HEK293 (cell line): Measurements from ENCODE around the gene UMOD.

Source experiments
- CTCF ChIA-PET: fragments of 350-600 bp; formaldehyde crosslinking; extraction: SDS; loops from one replicate; lab custom pipeline; 2021; ENCODE audit warnings: antibody characterized with exemption; lab: Yijun Ruan, JAX
- POLR2A ChIA-PET: fragments of 300-600 bp; formaldehyde crosslinking; extraction: SDS; loops from one replicate; lab custom pipeline; 2020; ENCODE audit warnings: antibody characterized with exemption, inconsistent platforms; lab: Yijun Ruan, JAX
- H3K27ac ChIP-seq: fragments of 200-500 bp; sonication (Bioruptor generic); 2 replicates; pipeline ENCODE4 v1.5.1; 2014; ENCODE audit warnings: low read depth, low read length, control low read depth, inconsistent platforms; ENCODE audit errors: extremely low read depth
- H3K36me3 ChIP-seq, 2 experiments: fragments of 200-500 bp in 1 of 2; sonication (Bioruptor generic) in 1 of 2; 1 replicate in 1 of 2; 2 replicates in 1 of 2; pipeline ENCODE4 v1.5.1; 2014 to 2017; ENCODE audit warnings: inconsistent platforms in 2 of 2, low read length in 2 of 2; ENCODE audit not compliant: control insufficient read depth in 2 of 2, insufficient read depth in 1 of 2
- H3K4me1 ChIP-seq: fragments of 200-500 bp; sonication (Bioruptor generic); 2 replicates; pipeline ENCODE4 v1.5.1; 2014; ENCODE audit warnings: mild to moderate bottlenecking, low read length, inconsistent platforms; ENCODE audit not compliant: control insufficient read depth, insufficient read depth
- H3K4me3 ChIP-seq: 2 replicates; pipeline ENCODE4 v1.5.1; 2011; ENCODE audit warnings: low read depth, mild to moderate bottlenecking, control low read depth, low read length, moderate library complexity
- H3K9me3 ChIP-seq: fragments of 200-500 bp; sonication (Bioruptor generic); 2 replicates; pipeline ENCODE4 v1.5.1; 2014; ENCODE audit warnings: low read depth, low read length, inconsistent platforms; ENCODE audit not compliant: control insufficient read depth, insufficient read depth
- FEZF1 ChIP-seq: fragments of 450-650 bp; formaldehyde crosslinking; IDR thresholded peaks from 2 replicates; pipeline ENCODE4 v1.5.1; 2016; ENCODE audit warnings: missing biosample characterization, missing genetic modification characterization
- IKZF3 ChIP-seq: fragments of 450-650 bp; IDR thresholded peaks from 2 replicates; pipeline ENCODE4 v1.5.0; 2018; ENCODE audit warnings: missing biosample characterization, mild to moderate bottlenecking, missing genetic modification characterization, moderate library complexity
- KLF16 ChIP-seq: fragments of 450-650 bp; formaldehyde crosslinking; IDR thresholded peaks from 2 replicates; pipeline ENCODE4 v1.5.1; 2017; ENCODE audit warnings: missing biosample characterization, missing genetic modification characterization
- MYNN ChIP-seq: fragments of 450-650 bp; formaldehyde crosslinking; IDR thresholded peaks from 2 replicates; pipeline ENCODE4 v1.5.1; 2016; ENCODE audit warnings: missing biosample characterization, missing genetic modification characterization, borderline replicate concordance
- SCRT2 ChIP-seq: fragments of 450-650 bp; formaldehyde crosslinking; IDR thresholded peaks from 2 replicates; pipeline ENCODE4 v1.5.1; 2016; ENCODE audit warnings: missing biosample characterization, missing genetic modification characterization
- SP7 ChIP-seq: fragments of 450-650 bp; formaldehyde crosslinking; IDR thresholded peaks from 2 replicates; pipeline ENCODE4 v1.5.1; 2016; ENCODE audit warnings: missing biosample characterization, missing genetic modification characterization
- ZBTB8A ChIP-seq: fragments of 450-650 bp; formaldehyde crosslinking; IDR thresholded peaks from 2 replicates; pipeline ENCODE4 v1.5.1; 2016; ENCODE audit warnings: missing biosample characterization, missing genetic modification characterization
- ZFP37 ChIP-seq: fragments of 450-650 bp; formaldehyde crosslinking; IDR thresholded peaks from 2 replicates; pipeline ENCODE4 v1.5.1; 2016; ENCODE audit warnings: missing biosample characterization, missing genetic modification characterization
- ZNF146 ChIP-seq: fragments of 450-650 bp; formaldehyde crosslinking; IDR thresholded peaks from 2 replicates; pipeline ENCODE4 v1.5.1; 2016; ENCODE audit warnings: missing biosample characterization, missing genetic modification characterization
- ZNF16 ChIP-seq: fragments of 450-650 bp; formaldehyde crosslinking; IDR thresholded peaks from 2 replicates; pipeline ENCODE4 v1.5.1; 2016; ENCODE audit warnings: low read depth, missing biosample characterization, missing genetic modification characterization
- ZNF324 ChIP-seq: fragments of 450-650 bp; formaldehyde crosslinking; IDR thresholded peaks from 2 replicates; pipeline ENCODE4 v1.5.1; 2016; ENCODE audit warnings: missing biosample characterization, missing genetic modification characterization
- ZNF394 ChIP-seq: fragments of 450-650 bp; formaldehyde crosslinking; IDR thresholded peaks from 2 replicates; pipeline ENCODE4 v1.5.1; 2016; ENCODE audit warnings: missing biosample characterization, missing genetic modification characterization, mild to moderate bottlenecking, moderate library complexity, borderline replicate concordance
- ZNF561 ChIP-seq: fragments of 450-650 bp; IDR thresholded peaks from 2 replicates; pipeline ENCODE4 v1.5.1; 2018; ENCODE audit warnings: missing biosample characterization, missing genetic modification characterization, borderline replicate concordance
- ZNF571 ChIP-seq: fragments of 450-650 bp; formaldehyde crosslinking; IDR thresholded peaks from 2 replicates; pipeline ENCODE4 v1.5.0; 2017; ENCODE audit warnings: missing biosample characterization, missing genetic modification characterization
- ZNF600 ChIP-seq: fragments of 450-650 bp; formaldehyde crosslinking; IDR thresholded peaks from 2 replicates; pipeline ENCODE4 v1.5.1; 2016; ENCODE audit warnings: missing biosample characterization, missing genetic modification characterization
- ZNF645 ChIP-seq: fragments of 450-650 bp; formaldehyde crosslinking; IDR thresholded peaks from 2 replicates; pipeline ENCODE4; 2016; ENCODE audit warnings: missing biosample characterization, missing genetic modification characterization
- ZNF747 ChIP-seq: fragments of 450-650 bp; formaldehyde crosslinking; IDR thresholded peaks from 2 replicates; pipeline ENCODE4 v1.5.1; 2016; ENCODE audit warnings: missing biosample characterization, missing genetic modification characterization
- ZNF777 ChIP-seq: fragments of 450-650 bp; formaldehyde crosslinking; IDR thresholded peaks from 2 replicates; pipeline ENCODE4 v1.5.1; 2017; ENCODE audit warnings: missing biosample characterization, missing genetic modification characterization, borderline replicate concordance
- ZNF792 ChIP-seq: fragments of 450-650 bp; formaldehyde crosslinking; IDR thresholded peaks from 2 replicates; pipeline ENCODE4 v1.5.1; 2016; ENCODE audit warnings: missing biosample characterization, missing genetic modification characterization
- ZNF837 ChIP-seq: fragments of 450-650 bp; formaldehyde crosslinking; IDR thresholded peaks from 2 replicates; pipeline ENCODE4 v1.5.1; 2016; ENCODE audit warnings: missing biosample characterization, missing genetic modification characterization
- TF ChIP-seq, protein P1 (sequence below): fragments of 450-650 bp; formaldehyde crosslinking; IDR thresholded peaks from 2 replicates; pipeline ENCODE4 v1.5.1; 2016; ENCODE audit warnings: missing biosample characterization, missing genetic modification characterization
- TF ChIP-seq, protein P2 (sequence below): fragments of 450-650 bp; formaldehyde crosslinking; IDR thresholded peaks from 2 replicates; pipeline ENCODE4 v1.5.1; 2016; ENCODE audit warnings: missing biosample characterization, missing genetic modification characterization
- TF ChIP-seq, protein P3 (sequence below): fragments of 450-650 bp; formaldehyde crosslinking; IDR thresholded peaks from 2 replicates; pipeline ENCODE4 v1.5.1; 2016; ENCODE audit warnings: missing biosample characterization, missing genetic modification characterization

The UMOD gene

DNA sequence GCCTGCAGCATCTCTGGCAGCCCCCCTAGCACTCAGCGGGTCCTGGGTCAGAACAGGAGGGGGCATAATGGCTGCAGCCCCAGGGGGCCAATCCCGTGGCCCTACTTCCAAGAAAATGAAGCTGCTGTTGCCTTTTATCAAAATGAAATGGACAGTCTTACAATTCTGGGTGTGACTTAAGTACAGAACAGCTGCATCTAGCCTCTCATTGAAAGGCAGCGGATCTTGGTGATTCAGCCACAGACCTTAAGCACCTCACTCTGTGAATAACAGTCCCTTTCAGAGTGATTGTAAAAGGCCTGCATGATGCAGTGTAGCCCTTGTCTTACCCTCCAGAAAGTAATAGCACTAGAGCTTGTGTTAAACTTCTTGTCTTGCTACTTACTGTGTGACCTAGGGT is 11.5 kb upstream of the UMOD start:
- POLR2A ChIA-PET: no interaction called here
- CTCF ChIA-PET: interaction anchor here (0.7 kb wide), 2 partner anchors 20 to 762 kb away, joined by 3 read pairs; no protein-coding TSS in a partner anchor
- H3K4me1 ChIP-seq: no peaks in the 10 kb centered on the region
- H3K27ac ChIP-seq: no peak overlapping the region
- TF ChIP-seq ZFP37: no peak
- TF ChIP-seq ZNF600 (tag by site-specific recombination): no peak
- no peak for TF ChIP-seq FEZF1 (tag by site-specific recombination)
- no peak for TF ChIP-seq ZNF792 (tag by site-specific recombination)
- TF ChIP-seq ZNF561: no peak
- TF ChIP-seq, all 188 proteins: peak for 0
- no peaks in the 10 kb centered on the region for H3K9me3 ChIP-seq
- H3K4me3 ChIP-seq: no peak overlapping the region
- H3K36me3 ChIP-seq: no peaks in the 10 kb centered on the region

- Histone ChIP-seq H3K4me1 (no peaks in the 10 kb centered on the region), H3K36me3 (no peaks in the 10 kb centered on the region), H3K4me3 (no peak overlapping the region), H3K27ac (no peak overlapping the region), H3K9me3 (no peaks in the 10 kb centered on the region)
- TF ChIP-seq ZNF747 (no peak), ZNF16 (tag by site-specific recombination) (no peak), ZBTB8A (tag by site-specific recombination) (no peak), ZNF777 (tag by site-specific recombination) (no peak), ZNF837 (tag by site-specific recombination) (no peak), ZNF394 (tag by site-specific recombination) (no peak), ZNF571 (tag by site-specific recombination) (no peak), ZNF645 (tag by site-specific recombination) (no peak), SCRT2 (tag by site-specific recombination) (no peak), SP7 (no peak), IKZF3 (tag by site-specific recombination) (no peak), MYNN (no peak), ZNF324 (no peak), KLF16 (tag by site-specific recombination) (no peak), ZNF146 (tag by site-specific recombination) (no peak)
- TF ChIP-seq, protein P1, sequence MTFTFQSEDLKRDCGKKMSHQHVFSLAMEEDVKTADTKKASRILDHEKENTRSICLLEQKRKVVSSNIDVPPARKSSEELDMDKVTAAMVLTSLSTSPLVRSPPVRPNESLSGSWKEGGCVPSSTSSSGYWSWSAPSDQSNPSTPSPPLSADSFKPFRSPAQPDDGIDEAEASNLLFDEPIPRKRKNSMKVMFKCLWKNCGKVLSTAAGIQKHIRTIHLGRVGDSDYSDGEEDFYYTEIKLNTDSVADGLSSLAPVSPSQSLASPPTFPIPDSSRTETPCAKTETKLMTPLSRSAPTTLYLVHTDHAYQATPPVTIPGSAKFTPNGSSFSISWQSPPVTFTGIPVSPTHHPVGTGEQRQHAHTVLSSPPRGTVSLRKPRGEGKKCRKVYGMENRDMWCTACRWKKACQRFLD (tag by site-specific recombination): no peak
- TF ChIP-seq, protein P2, sequence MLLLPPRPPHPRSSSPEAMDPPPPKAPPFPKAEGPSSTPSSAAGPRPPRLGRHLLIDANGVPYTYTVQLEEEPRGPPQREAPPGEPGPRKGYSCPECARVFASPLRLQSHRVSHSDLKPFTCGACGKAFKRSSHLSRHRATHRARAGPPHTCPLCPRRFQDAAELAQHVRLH: no peak
- TF ChIP-seq, protein P3, sequence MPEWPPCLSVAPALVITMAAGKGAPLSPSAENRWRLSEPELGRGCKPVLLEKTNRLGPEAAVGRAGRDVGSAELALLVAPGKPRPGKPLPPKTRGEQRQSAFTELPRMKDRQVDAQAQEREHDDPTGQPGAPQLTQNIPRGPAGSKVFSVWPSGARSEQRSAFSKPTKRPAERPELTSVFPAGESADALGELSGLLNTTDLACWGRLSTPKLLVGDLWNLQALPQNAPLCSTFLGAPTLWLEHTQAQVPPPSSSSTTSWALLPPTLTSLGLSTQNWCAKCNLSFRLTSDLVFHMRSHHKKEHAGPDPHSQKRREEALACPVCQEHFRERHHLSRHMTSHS: no peak
- ChIA-PET POLR2A (no interaction called here), CTCF (interaction anchor here (0.6 to 0.9 kb wide), 3 partner anchors 21 to 785 kb away, joined by 3 read pairs; no protein-coding TSS in a partner anchor)
Measured at GRCh38 chr16:20363191-20363590, 10.7 kb upstream of the UMOD start.
